ENCODE data around the gene GTF3C1.

GTF3C1 gene

DNA sequence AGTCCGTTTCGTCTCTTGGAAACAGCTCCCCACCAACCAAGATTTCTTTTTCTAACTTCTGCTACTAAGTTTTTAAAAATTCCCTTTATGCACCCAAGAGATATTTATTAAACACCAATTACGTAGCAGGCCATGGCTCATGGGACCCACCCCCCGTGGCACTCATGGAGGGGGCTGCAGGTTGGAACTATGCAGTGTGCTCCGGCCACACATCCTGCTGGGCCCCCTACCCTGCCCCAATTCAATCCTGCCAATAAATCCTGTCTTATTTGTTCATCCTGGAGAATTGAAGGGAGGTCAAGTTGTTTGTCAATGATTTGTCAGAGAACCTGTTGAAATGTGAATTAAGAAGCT, 99.5 kb downstream of the GTF3C1 start:
- peaks cover 12 to 37% (median 25%) of the 10 kb centered on the region in 5 donors for H3K27me3 ChIP-seq (ENCODE audit: control insufficient read depth in 5 of 5, insufficient read depth in 4 of 5, low read length in 5 of 5)
- peaks cover 0 to 1% (median 0%) of the 10 kb centered on the region in 5 donors for H3K36me3 ChIP-seq (ENCODE audit: control insufficient read depth in 5 of 5, insufficient read depth in 5 of 5, low read length in 5 of 5)
- H3K4me1 ChIP-seq (ENCODE audit: control insufficient read depth in 5 of 5, insufficient read depth in 5 of 5, low read length in 5 of 5): peaks cover 0 to 15% (median 2%) of the 10 kb centered on the region in 5 donors
- H3K9ac ChIP-seq (ENCODE audit: low read length in 5 of 5): no peak overlapping the region
- no peak overlapping the region for H3K4me3 ChIP-seq (ENCODE audit: low read depth in 1 of 5, low read length in 5 of 5)
- no peak overlapping the region for H3K27ac ChIP-seq (ENCODE audit: low read depth, low read length)
- H3K9me3 ChIP-seq (ENCODE audit: control insufficient read depth in 5 of 5, low read length in 5 of 5): peaks cover under 1 to 3% (median 2%) of the 10 kb centered on the region in 5 donors

DNA sequence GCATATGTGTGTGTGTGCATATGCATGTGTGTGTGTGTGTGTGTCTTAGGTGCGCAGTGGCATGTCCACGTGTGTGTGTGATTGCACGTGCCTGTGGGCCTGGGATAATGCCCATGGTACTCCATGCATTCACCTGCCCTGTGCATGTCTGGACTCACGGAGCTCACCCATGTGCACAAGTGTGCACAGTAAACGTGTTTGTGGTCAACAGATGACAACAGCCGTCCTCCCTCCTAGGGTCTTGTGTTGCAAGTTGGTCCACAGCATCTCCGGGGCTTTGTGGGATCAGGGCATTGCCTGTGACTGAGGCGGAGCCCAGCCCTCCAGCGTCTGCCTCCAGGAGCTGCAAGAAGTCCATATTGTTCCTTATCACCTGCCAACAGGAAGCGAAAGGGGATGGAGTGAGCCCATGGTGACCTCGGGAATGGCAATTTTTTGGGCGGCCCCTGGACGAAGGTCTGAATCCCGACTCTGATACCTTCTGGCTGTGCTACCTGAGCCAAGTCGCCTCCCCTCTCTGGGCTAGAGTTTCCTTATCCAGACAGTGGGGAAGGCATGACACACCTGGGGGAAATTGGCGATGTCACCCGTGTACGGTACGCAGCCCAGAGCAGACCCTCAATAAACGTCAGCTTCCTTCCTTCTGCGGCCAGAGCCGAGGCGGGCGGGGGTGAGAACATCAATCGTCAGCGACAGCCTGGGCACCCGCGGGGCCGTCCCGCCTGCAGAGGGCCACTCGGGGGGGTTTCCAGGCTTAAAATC, 100.1 kb downstream of the GTF3C1 start:
- Histone ChIP-seq H3K9ac (ENCODE audit: low read length in 5 of 5) (no peak overlapping the region), H3K9me3 (ENCODE audit: control insufficient read depth in 5 of 5, low read length in 5 of 5) (peaks cover 3 to 8% (median 6%) of the 10 kb centered on the region in 5 donors), H3K27ac (ENCODE audit: low read depth, low read length) (no peak overlapping the region), H3K27me3 (ENCODE audit: control insufficient read depth in 5 of 5, insufficient read depth in 4 of 5, low read length in 5 of 5) (peaks cover 12 to 37% (median 26%) of the 10 kb centered on the region in 5 donors), H3K4me3 (ENCODE audit: low read depth in 1 of 5, low read length in 5 of 5) (no peak overlapping the region), H3K4me1 (ENCODE audit: control insufficient read depth in 5 of 5, insufficient read depth in 5 of 5, low read length in 5 of 5) (peaks cover 0 to 15% (median 2%) of the 10 kb centered on the region in 5 donors), H3K36me3 (ENCODE audit: control insufficient read depth in 5 of 5, insufficient read depth in 5 of 5, low read length in 5 of 5) (peaks cover 0 to 2% (median 0%) of the 10 kb centered on the region in 5 donors)

DNA sequence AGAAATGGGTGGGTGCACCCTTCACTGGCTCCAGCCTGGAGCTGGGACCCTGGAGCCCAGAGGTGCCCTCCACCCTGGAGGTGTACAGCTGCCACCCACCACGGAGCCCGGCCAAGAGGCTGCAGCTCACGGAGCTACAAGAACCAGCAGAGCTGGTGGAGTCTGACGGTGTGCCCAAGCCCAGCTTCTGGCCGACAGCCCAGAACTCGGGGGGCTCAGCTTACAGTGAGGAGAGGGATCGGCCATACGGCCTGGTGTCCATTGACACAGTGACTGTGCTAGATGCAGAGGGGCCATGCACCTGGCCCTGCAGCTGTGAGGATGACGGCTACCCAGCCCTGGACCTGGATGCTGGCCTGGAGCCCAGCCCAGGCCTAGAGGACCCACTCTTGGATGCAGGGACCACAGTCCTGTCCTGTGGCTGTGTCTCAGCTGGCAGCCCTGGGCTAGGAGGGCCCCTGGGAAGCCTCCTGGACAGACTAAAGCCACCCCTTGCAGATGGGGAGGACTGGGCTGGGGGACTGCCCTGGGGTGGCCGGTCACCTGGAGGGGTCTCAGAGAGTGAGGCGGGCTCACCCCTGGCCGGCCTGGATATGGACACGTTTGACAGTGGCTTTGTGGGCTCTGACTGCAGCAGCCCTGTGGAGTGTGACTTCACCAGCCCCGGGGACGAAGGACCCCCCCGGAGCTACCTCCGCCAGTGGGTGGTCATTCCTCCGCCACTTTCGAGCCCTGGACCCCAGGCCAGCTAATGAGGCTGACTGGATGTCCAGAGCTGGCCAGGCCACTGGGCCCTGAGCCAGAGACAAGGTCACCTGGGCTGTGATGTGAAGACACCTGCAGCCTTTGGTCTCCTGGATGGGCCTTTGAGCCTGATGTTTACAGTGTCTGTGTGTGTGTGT, 100.9 kb downstream of the GTF3C1 start:
- H3K27me3 ChIP-seq (ENCODE audit: control insufficient read depth in 5 of 5, insufficient read depth in 4 of 5, low read length in 5 of 5): peaks cover 12 to 35% (median 26%) of the 10 kb centered on the region in 5 donors
- H3K9ac ChIP-seq (ENCODE audit: low read length in 5 of 5): no peak overlapping the region
- H3K27ac ChIP-seq (ENCODE audit: low read depth, low read length): no peak overlapping the region
- peaks cover 8 to 16% (median 15%) of the 10 kb centered on the region in 5 donors for H3K9me3 ChIP-seq (ENCODE audit: control insufficient read depth in 5 of 5, low read length in 5 of 5)
- H3K36me3 ChIP-seq (ENCODE audit: control insufficient read depth in 5 of 5, insufficient read depth in 5 of 5, low read length in 5 of 5): peaks cover 0 to 2% (median 0%) of the 10 kb centered on the region in 5 donors
- no peak overlapping the region for H3K4me3 ChIP-seq (ENCODE audit: low read depth in 1 of 5, low read length in 5 of 5)
- H3K4me1 ChIP-seq (ENCODE audit: control insufficient read depth in 5 of 5, insufficient read depth in 5 of 5, low read length in 5 of 5): peaks cover 0 to 15% (median 2%) of the 10 kb centered on the region in 5 donors

DNA sequence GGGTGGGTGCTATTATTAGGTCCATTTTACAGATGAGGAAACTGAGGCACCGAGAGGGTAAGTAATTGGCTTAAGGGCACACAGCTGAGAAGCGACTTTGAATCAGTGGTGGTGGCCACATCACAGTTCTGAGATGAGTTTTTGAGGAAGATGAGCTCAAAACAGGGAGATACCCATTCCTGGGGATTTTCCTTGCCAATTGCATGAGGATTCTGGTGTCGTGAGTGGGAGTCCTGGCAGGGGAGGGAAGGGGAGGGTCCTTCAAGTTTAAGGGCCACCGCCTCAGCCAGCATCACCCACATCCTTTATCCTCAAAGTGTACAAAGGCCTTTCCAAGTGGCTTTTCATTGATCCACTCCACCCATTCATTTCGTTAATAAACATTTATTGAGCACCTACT, 102.4 kb downstream of the GTF3C1 start:
- Histone ChIP-seq H3K9me3 (ENCODE audit: control insufficient read depth in 5 of 5, low read length in 5 of 5) (peaks cover 8 to 18% (median 15%) of the 10 kb centered on the region in 5 donors), H3K36me3 (ENCODE audit: control insufficient read depth in 5 of 5, insufficient read depth in 5 of 5, low read length in 5 of 5) (peaks cover 0 to 2% (median 0%) of the 10 kb centered on the region in 5 donors), H3K4me3 (ENCODE audit: low read depth in 1 of 5, low read length in 5 of 5) (no peak overlapping the region), H3K27ac (ENCODE audit: low read depth, low read length) (no peak overlapping the region), H3K4me1 (ENCODE audit: control insufficient read depth in 5 of 5, insufficient read depth in 5 of 5, low read length in 5 of 5) (peaks cover 0 to 15% (median 2%) of the 10 kb centered on the region in 5 donors), H3K9ac (ENCODE audit: low read length in 5 of 5) (no peak overlapping the region), H3K27me3 (ENCODE audit: control insufficient read depth in 5 of 5, insufficient read depth in 4 of 5, low read length in 5 of 5) (peaks cover 12 to 31% (median 26%) of the 10 kb centered on the region in 5 donors)

DNA sequence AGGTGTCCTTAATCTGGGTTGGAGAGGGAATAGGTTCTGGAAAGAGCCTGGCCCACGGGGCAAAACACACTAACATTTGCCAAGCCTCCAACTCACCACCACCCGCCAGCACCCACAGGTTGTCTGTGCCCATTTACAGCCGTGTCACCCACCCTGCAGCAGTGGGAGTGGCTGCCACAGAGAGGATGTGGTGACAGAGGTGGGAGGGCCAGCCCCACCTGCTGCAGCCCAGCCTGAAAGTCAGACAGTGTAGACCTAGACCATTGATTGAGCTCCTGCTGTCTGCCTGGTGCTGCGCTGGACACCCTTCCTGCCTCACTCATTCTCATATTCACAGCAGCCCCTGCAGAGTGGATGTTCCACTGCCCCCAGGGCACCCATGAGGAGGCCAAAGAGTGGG, 103.0 kb downstream of the GTF3C1 start:
- H3K36me3 ChIP-seq (ENCODE audit: control insufficient read depth in 5 of 5, insufficient read depth in 5 of 5, low read length in 5 of 5): peaks cover 0 to 2% (median 0%) of the 10 kb centered on the region in 5 donors
- H3K27ac ChIP-seq (ENCODE audit: low read depth, low read length): no peak overlapping the region
- H3K27me3 ChIP-seq (ENCODE audit: control insufficient read depth in 5 of 5, insufficient read depth in 4 of 5, low read length in 5 of 5): peaks cover 12 to 31% (median 26%) of the 10 kb centered on the region in 5 donors
- no peak overlapping the region for H3K9ac ChIP-seq (ENCODE audit: low read length in 5 of 5)
- peaks cover 8 to 18% (median 15%) of the 10 kb centered on the region in 5 donors for H3K9me3 ChIP-seq (ENCODE audit: control insufficient read depth in 5 of 5, low read length in 5 of 5)
- no peak overlapping the region for H3K4me3 ChIP-seq (ENCODE audit: low read depth in 1 of 5, low read length in 5 of 5)
- peaks cover 0 to 15% (median 2%) of the 10 kb centered on the region in 5 donors for H3K4me1 ChIP-seq (ENCODE audit: control insufficient read depth in 5 of 5, insufficient read depth in 5 of 5, low read length in 5 of 5)

DNA sequence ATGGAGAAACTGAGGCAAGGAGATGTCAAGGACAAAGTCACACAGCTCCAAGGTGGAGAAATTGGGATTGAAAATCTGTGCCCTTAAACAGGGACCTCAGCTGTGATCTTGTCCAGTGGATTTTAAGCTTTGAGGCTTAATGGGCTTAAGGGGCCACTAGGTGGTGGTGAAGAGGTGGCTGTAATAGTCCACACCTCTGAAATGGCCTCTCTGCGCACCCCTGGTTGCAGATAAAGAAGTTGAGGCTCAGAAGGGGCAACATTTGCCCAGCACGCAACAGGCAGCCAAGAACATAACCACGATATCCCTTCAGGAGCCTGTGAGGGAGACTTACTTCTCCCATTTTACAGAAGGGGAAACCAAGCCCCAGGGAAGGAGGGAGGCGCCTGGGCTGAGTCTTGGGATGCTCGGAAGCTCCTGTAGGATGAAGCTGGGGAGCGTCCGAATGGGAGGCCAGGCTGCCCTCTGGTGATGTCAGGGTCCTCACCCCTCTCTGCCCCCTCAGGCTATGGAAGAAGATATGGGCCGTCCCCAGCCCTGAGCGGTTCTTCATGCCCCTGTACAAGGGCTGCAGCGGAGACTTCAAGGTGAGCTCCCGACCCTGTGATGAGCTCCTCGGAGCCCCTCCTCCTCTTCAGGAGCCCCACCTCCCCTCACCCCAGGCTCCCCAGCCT, 104.1 kb downstream of the GTF3C1 start:
- peaks cover 8 to 18% (median 15%) of the 10 kb centered on the region in 5 donors for H3K9me3 ChIP-seq (ENCODE audit: control insufficient read depth in 5 of 5, low read length in 5 of 5)
- no peak overlapping the region for H3K9ac ChIP-seq (ENCODE audit: low read length in 5 of 5)
- H3K27ac ChIP-seq (ENCODE audit: low read depth, low read length): no peak overlapping the region
- peaks cover 0 to 12% (median 2%) of the 10 kb centered on the region in 5 donors for H3K4me1 ChIP-seq (ENCODE audit: control insufficient read depth in 5 of 5, insufficient read depth in 5 of 5, low read length in 5 of 5)
- no peak overlapping the region for H3K4me3 ChIP-seq (ENCODE audit: low read depth in 1 of 5, low read length in 5 of 5)
- peaks cover 0 to 2% (median 0%) of the 10 kb centered on the region in 5 donors for H3K36me3 ChIP-seq (ENCODE audit: control insufficient read depth in 5 of 5, insufficient read depth in 5 of 5, low read length in 5 of 5)
- H3K27me3 ChIP-seq (ENCODE audit: control insufficient read depth in 5 of 5, insufficient read depth in 4 of 5, low read length in 5 of 5): peaks cover 12 to 27% (median 21%) of the 10 kb centered on the region in 5 donors

DNA sequence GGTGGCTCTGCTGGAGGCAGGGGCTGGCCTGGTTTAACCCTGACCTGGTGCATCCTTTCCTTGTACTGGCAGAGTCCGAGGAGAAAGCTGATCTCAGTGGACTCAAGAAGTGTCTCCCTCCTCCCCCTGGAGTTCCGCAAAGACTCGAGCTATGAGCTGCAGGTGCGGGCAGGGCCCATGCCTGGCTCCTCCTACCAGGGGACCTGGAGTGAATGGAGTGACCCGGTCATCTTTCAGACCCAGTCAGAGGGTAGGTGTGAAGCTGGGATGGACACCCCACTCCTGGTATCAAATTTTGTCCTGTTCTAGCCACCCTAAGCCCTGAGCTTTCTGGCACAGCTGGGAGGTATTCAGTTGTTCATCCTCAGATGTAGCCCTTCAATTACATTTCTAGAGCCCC, 105.2 kb downstream of the GTF3C1 start:
- H3K9ac ChIP-seq (ENCODE audit: low read length in 5 of 5): no peak overlapping the region
- H3K9me3 ChIP-seq (ENCODE audit: control insufficient read depth in 5 of 5, low read length in 5 of 5): peaks cover 8 to 18% (median 15%) of the 10 kb centered on the region in 5 donors
- no peak overlapping the region for H3K27ac ChIP-seq (ENCODE audit: low read depth, low read length)
- peaks cover 0 to 3% (median 0%) of the 10 kb centered on the region in 5 donors for H3K36me3 ChIP-seq (ENCODE audit: control insufficient read depth in 5 of 5, insufficient read depth in 5 of 5, low read length in 5 of 5)
- H3K4me3 ChIP-seq (ENCODE audit: low read depth in 1 of 5, low read length in 5 of 5): peak overlapping the region in 3 of 5 donors; percentile 7 to 51 (median 22)
- H3K27me3 ChIP-seq (ENCODE audit: control insufficient read depth in 5 of 5, insufficient read depth in 4 of 5, low read length in 5 of 5): peaks cover 5 to 18% (median 14%) of the 10 kb centered on the region in 5 donors
- H3K4me1 ChIP-seq (ENCODE audit: control insufficient read depth in 5 of 5, insufficient read depth in 5 of 5, low read length in 5 of 5): peaks cover 0 to 3% (median under 1%) of the 10 kb centered on the region in 5 donors

DNA sequence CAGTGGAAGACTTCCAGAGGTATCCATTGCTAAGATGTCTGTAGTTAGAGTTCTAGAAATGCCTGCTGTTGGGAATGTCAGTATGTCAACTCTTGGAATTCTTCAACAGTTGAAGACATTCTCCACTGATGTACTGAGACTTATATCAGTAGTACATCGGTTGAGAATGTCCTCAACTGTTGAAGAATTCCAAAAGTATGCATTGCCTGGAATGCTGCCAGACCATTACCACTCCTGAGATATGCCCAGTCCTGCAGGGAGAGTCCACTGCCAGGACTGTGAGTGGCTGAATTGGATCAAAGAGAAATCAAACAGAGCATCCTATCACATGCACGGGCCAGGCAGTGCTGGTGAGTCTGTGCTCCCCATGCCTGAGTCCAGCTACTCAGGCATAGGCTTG, 105.7 kb downstream of the GTF3C1 start:
- peaks cover 0 to 5% (median 0%) of the 10 kb centered on the region in 5 donors for H3K4me1 ChIP-seq (ENCODE audit: control insufficient read depth in 5 of 5, insufficient read depth in 5 of 5, low read length in 5 of 5)
- peaks cover 10 to 18% (median 15%) of the 10 kb centered on the region in 5 donors for H3K9me3 ChIP-seq (ENCODE audit: control insufficient read depth in 5 of 5, low read length in 5 of 5)
- H3K4me3 ChIP-seq (ENCODE audit: low read depth in 1 of 5, low read length in 5 of 5): peak overlapping the region in 3 of 5 donors; percentile 7 to 51 (median 22)
- H3K9ac ChIP-seq (ENCODE audit: low read length in 5 of 5): no peak overlapping the region
- no peak overlapping the region for H3K27ac ChIP-seq (ENCODE audit: low read depth, low read length)
- H3K27me3 ChIP-seq (ENCODE audit: control insufficient read depth in 5 of 5, insufficient read depth in 4 of 5, low read length in 5 of 5): peaks cover under 1 to 16% (median 13%) of the 10 kb centered on the region in 5 donors
- peaks cover 0 to 7% (median 0%) of the 10 kb centered on the region in 5 donors for H3K36me3 ChIP-seq (ENCODE audit: control insufficient read depth in 5 of 5, insufficient read depth in 5 of 5, low read length in 5 of 5)

DNA sequence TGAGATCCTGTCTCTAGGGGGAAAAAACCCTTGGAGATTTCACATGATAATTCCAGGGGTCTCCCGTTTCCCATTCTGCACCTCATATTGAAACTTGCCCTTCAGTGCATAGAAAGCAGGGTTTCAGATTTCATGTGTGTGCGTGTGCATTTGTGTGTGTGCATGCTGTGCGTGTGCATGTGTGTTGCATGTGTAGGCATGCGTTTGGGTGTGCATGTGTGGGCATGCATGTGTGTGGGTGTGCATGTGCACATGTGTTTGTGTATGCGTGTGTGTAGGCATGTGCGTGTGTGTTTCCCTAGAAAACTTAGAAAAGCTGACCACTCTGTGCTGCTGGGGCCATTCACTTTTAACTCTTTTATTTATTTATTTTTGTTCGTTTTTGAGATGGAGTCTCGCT, 107.7 kb downstream of the GTF3C1 start:
- H3K36me3 ChIP-seq (ENCODE audit: control insufficient read depth in 5 of 5, insufficient read depth in 5 of 5, low read length in 5 of 5): peaks cover 0 to 7% (median 0%) of the 10 kb centered on the region in 5 donors
- H3K4me1 ChIP-seq (ENCODE audit: control insufficient read depth in 5 of 5, insufficient read depth in 5 of 5, low read length in 5 of 5): peaks cover 0 to 7% (median 0%) of the 10 kb centered on the region in 5 donors
- H3K27ac ChIP-seq (ENCODE audit: low read depth, low read length): no peak overlapping the region
- H3K27me3 ChIP-seq (ENCODE audit: control insufficient read depth in 5 of 5, insufficient read depth in 4 of 5, low read length in 5 of 5): peaks cover 0 to 8% (median 6%) of the 10 kb centered on the region in 5 donors
- peaks cover 11 to 18% (median 15%) of the 10 kb centered on the region in 5 donors for H3K9me3 ChIP-seq (ENCODE audit: control insufficient read depth in 5 of 5, low read length in 5 of 5)
- H3K4me3 ChIP-seq (ENCODE audit: low read depth in 1 of 5, low read length in 5 of 5): no peak overlapping the region
- no peak overlapping the region for H3K9ac ChIP-seq (ENCODE audit: low read length in 5 of 5)

Measured in subcutaneous abdominal adipose tissue (tissue), 5 donors.